Brain pericyte (primary cell): Measurements from ENCODE around the gene VPREB3.

Experiments used
- DNase-seq: peaks from one replicate; pipeline ENCODE4 v3.0.0-alpha.2; 2012; ENCODE audit warnings: low read depth, low spot score

The VPREB3 gene, protein sequence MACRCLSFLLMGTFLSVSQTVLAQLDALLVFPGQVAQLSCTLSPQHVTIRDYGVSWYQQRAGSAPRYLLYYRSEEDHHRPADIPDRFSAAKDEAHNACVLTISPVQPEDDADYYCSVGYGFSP

DNA sequence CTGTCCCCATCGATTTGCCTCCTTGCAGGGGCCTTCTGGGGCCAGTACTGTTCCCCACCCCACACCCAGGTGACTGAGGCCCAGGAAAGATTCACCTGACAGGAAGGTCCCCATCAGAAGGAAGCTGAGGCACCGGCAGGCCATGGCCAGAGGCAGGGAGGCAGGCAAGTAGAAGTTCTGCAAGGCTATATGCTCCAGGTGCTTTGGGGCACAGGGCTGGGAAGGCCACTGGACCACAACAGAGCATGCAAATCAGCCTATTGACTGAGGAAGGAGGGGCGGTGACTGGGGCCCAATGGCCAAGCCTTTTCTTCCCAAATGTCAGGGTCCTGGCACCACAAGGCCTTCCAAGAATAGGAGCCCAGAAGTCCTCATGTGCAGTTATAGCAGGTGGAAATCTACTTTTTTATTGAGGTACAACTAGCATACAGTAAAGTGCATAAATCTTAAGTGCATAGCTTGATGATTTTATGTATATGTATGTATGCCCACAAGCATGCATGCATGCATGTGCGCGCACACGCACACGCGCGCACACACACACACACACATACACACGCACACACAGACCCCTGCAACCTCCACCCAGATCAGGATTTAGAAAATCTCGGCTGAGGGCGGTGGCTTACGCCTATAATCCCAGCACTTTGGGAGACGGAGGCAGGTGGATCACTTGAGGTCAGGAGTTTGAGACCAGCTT, at the start of gene VPREB3:
Gene VPREB3, minus strand, starts transcription at position 206 of the 700 bp plus-strand sequence. Its CDS starts 62 bp downstream, at position 144.
- DNase-seq = no peak

DNA sequence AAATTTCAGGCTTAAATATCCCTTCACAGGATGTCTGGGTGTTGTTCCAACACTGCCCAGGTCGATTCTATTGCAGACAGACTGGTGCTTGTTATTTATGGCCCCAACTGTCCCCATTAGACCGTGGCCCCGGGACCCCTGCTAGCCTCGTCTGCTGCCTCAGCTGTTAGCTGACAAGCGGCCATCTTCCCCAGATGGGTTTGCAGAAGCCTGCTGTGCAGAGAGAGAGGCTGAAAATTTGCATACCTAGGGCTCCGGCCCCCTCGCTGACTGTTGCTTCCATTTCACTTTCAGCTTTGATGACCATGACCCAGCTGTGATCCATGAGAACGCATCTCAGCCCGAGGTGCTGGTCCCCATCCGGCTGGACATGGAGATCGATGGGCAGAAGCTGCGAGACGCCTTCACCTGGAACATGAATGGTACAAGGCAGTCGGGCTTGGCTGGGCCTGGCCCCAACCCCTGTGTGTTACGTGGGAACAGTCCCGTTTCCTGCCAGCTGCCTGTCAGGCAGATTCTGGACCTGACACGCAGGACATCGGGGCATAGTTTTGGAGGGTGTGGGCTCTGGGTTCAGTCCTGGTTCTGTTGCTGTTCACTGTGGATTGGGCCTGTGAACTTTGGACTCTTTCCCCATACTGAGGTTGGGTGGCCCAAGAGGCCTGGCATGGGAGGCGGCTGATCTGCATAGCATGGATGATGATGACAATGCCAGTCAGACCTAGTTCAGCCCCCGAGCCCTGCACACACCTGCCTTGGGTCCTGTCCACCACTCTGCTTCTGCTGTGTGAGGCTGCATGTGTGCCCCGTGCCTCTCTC, 49.0 kb upstream of the VPREB3 start:
- no peak for DNase-seq

DNA sequence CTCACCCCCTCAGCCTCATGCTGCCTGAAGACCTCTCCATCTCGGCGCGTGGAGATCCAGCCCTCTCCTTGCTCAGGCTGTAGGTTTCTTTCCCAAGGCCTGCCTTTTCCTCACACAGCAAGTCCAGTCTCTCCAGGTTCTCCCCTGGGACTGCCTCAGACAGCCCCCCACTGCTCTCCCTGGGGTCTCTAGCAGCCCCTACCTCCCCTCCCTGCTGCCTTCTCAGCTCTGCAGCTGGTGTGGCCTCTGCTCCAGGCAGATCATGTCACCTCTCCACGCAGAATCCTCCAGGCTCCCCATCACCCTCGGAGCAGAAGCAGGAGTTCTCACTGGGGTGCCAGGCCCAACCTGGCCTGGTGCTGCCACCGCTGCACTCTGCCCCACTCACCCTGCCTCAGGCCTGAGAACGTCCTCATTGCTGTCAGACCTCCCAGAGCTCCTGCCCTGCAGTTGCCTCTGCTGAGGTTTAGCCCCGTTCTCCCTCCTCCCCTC, 47.7 kb upstream of the VPREB3 start:
- DNase-seq = no peak

DNA sequence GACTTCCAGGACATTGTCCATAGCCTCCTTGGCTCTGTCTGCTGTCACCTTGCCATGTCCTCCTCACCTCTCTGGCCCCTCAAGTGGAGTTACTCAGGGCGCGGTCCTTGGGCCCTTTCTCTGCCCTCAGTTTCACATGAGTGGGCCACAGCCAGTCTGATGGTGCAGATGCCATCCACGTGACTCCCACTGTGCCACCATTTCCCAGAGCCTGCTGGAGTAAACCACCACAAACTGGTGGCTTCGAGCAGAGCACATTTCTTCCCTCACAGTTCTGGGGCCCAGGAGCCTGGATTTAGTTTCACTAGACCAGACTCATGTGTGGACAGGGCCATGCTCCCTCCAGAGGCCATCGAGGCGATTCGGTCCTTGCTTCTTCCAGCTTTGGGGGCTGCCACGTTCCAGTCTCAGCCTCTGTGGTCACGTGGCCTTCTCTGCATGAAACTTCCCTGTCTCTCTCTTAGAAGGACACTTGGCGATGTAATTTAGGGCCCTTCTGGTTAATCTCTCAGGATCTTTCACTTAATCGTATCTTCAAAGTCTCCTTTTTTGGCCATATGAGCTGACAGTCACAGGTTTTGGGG, 47.1 kb upstream of the VPREB3 start:
- DNase-seq = no peak

DNA sequence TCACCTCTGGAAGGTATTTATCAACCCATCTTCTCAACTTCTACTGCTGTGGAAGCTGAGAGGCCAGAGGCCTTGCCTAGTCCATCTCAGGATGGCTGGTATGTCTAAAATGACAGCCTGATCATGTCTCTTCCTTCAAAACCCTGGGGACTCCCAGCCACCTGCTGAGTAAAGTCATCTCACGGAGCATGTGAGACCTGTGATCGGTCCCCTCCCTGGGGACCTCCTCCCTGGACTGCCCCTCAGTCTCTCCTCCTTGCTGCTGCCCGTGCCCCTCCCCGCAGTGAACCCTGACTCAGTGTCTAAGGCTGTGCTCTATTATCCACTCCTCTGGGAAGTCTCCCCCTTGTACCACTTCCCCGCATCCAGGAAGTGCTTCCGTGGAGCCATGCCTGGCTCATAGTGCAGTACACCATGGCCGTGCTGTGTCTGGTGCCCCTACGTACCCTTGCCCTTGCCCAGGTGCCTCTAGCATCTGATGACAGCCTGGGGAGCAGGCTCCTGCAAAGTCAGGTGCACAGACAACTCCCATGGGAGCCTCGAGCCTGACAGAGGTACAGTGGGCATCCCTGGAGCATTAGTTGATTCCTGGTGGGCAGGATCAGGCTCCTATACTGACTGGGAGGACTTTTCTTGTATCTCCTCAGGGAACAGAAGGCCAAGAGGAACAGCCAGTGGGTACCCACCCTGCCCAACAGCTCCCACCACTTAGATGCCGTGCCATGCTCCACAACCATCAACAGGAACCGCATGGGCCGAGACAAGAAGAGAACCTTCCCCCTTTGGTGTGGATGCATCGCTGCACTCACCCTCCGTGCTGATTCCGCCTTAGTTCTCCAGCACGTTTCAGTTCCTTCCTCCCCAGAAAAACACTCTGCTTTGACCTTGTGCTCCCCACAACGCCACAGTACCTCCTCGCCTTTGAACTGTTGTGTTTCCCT, 46.3 kb upstream of the VPREB3 start:
- DNase-seq = no peak

DNA sequence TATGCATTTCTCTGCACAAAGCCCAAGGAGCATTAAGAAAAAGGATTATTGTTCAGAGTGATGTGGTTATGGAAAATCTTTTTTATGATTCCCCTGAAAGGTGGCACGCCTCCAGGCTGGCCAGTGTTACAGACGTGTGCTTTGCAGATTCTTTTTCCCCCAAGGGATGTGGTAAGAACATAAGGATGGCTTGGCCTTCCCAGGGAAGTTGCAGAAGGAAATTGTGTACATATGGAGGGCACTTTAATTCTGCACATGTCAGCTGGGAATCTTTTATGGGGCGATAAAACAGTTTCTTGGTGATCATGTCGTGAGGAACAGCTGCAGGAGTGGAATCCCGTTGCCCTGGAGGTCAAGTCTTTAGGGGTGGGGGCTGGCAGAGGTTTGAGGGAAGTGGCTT, 42.2 kb upstream of the VPREB3 start:
- DNase-seq = no peak

DNA sequence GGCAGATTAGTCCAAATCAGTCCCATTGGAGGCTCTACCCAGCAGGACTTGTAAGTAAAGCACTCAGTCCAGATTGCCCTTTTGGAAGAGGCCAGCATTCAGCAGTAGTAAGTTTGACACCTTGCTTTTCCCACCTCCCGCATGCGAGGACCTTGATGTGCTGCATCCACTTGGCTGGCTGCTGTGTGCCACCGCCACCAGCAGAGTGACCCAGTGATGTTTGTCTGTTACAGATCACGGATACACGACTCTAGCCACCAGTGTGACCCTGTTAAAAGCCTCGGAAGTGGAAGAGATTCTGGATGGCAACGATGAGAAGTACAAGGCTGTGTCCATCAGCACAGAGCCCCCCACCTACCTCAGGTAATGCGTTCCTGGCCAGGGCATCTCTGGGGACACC, 39.1 kb upstream of the VPREB3 start:
- DNase-seq = no peak

DNA sequence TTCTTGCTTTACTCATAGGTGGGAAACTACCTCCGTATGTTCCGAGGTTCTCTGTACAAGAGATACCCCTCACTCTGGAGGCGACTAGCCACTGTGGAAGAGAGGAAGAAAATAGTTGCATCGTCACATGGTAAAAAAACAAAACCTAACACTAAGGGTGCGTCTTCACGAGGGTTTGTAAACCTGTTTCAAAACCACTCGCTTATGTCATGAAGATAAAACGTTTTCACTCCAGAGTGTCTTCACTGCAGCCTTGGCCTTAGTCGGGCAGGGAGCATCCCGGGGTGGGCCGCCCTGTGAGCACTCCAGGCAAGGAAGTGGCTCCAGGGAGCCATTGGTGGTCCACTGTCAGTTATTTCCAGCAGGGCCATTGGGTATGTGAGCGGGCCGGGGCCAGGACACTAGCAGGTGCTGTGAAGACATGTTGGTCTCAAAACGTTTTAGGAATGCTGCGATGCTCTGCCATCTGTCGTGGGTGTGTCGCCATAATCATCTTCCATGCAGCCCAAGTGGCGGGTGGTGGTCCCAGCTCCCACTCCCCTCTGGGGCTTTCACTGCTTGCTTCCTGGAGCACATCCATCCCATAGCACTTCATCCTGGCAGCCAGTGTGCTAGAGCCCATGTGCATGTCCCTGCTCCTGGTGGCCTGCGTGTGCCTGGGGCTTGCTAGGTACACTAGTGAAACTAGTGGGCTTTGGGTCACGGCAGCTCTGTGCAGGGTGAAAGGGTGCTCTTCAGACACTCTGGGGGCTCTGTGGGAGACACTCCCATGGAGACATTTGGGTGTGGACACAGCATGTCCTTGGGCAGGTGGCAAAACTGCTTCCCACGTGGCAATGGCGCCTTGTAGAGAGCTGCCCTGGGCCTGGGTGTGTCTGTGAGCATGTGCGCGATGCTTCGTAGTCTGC, 37.8 kb upstream of the VPREB3 start:
- no peak for DNase-seq

DNA sequence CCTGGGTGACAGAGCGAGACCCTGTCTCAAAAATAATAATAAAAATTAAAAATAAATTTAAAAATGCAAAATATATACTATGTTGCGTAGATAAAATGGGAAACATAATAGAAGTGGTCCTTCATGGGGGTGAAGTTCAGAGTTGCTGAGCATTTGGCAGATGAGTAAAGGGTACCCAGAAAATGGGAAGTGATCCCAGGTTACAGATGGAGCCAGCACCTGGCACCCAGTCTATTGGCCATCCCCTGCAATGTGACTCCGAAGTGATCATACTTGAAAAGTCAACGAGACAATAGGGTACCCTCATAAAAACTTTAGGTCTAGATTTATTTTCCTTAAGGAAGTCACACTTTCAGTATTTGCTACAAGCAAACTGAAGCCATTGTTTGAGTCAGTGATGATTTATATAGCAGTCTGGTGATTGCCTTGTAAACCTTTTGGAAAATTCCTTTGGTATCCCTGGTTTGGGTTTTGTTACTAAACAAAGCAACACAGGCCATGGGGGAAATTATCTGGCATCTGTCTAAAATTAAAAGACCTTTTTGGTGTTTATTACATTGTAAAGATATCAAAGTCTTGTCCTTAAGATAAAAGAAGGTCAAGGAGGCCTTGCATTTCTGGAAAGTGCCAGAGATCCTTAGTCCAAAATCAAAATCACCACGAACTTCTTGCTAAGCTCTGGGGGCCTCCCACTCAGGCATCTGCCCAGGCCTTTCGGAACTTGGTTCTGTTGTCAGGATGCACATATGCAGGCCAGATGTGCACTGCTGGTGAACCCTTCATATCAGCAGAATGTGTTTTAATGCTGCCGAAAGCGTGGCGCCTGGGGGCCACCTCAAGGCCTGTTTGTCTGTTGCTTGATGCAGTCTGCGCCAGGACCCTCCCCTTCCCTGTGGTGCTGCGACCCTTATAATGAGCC, 36.9 kb upstream of the VPREB3 start:
- DNase-seq = no peak

DNA sequence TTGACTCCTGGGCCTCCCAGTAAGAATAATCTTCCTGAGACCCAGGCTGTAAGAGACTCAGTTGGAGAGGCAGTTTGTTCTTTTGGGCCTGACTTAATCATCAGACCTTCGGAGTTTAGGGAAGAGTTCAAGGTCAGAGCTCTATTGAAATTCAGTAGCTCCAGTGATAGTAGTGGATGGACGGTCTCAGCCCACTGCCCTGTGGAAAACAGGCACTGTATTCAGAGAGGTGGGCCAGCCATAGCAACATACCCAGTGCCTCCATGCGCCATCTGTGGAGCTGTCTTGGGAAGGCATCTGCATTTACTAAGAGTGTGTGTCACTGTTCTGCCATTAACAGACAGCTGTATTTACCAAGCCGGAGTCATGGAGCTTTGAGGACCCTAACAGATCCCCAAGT, 35.4 kb upstream of the VPREB3 start:
- DNase-seq = no peak

DNA sequence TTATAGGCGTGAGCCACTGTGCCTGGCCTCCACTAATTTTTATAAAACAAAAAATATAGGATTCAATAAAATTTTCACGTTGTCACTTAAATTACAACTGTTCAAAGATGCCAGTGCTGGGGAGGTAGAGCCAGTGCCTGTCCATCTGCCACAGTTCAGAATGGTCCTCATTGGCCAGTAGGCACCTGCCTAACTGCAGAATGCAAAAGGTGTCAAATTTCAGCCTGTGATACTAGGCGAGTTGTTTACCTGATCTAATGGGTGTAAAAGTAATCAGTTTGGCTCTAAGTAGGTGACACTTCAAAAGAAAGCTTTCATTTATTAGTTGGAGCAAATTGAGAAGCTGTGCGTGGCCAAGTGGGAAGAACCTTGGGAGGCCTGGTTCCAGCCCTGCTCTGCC, 34.9 kb upstream of the VPREB3 start:
- DNase-seq = no peak

DNA sequence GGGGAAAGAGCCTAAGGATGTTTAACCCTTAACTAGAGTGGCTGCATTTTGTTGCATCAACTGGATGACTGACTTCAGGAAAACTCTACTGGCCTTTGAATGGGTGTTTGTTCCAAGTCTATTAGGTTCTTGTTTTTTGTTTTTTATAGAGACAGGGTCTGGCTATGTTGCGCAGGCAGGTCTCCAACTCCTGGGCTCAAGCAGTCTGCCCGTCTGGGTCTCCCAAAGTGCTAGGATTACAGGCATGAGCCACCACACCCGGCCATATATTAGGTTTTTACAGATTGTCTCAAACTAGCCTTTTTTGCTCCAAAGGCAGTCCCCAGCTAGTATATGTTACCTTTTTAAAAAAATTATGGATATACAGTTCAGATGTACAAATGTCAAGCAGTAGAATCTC, 33.7 kb upstream of the VPREB3 start:
- DNase-seq = no peak

DNA sequence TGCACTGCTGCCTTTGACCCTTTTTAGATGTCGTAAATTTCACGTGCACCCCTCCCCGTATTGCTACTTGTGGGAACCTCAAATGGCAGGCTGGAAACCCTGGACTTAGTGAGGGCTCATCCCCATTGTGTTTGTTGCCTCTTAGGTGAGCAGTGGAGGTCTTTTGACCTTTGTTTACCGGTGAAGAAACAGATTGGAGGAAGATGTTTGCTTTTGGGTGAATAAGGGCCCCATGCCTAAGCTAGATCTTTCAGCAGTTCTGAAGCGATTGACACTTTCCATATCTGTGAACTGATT, 33.3 kb upstream of the VPREB3 start:
- no peak for DNase-seq

DNA sequence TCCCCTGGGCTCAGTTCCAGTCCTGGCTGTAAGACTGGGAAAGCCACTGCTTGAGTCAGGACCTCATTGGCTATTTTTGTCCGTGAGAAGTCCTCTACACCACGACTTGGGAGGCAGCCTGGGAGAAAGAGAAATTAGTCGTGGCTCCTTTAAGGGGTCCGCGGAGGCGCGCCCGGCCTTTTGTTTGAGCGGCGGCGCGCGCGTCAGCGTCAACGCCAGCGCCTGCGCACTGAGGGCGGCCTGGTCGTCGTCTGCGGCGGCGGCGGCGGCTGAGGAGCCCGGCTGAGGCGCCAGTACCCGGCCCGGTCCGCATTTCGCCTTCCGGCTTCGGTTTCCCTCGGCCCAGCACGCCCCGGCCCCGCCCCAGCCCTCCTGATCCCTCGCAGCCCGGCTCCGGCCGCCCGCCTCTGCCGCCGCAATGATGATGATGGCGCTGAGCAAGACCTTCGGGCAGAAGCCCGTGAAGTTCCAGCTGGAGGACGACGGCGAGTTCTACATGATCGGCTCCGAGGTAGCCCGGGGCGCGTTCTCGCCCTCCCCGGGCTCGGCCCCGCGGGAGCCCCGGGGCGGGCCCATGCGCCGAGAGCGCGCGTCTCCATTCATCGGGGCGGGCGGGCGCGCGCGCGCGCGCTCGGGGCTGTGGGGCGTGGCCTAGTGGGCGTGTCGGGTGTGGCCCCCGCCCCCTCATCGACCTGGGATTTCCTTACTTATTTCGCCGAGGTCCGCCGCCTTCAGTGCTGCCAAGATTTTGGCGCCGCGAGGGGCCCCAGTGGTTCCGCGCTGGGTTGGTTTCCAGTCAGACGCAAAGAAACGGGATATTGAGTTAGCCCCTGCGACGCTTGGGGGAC, 32.8 kb upstream of the VPREB3 start, which contains the start of gene SMARCB1:
Gene SMARCB1, plus strand, starts transcription at position 215 of the 848 bp plus-strand sequence. Its CDS starts 204 bp downstream, at position 419.
- DNase-seq = no peak

DNA sequence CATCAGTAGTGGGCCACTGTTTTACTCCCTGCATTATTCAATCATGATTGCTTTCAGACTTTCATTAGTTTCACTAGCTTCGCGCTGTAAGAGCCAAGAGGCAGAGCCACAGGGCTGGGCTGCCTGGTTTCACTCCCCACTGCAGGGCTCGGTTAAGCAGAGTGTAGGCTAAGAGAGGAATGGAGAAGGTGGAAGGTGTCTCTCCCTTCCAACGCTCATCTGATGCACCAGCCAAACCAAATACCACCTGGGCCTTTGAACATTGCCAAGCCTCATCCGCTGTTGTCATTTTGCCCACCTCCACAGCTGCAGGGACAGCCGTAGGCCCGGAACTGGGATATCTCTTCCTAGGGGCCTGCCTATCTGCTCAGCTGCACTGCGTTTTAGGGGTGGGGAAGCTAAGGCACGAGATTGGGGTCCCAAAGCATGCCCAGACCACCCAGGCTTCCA, 32.1 kb upstream of the VPREB3 start:
- no peak for DNase-seq

DNA sequence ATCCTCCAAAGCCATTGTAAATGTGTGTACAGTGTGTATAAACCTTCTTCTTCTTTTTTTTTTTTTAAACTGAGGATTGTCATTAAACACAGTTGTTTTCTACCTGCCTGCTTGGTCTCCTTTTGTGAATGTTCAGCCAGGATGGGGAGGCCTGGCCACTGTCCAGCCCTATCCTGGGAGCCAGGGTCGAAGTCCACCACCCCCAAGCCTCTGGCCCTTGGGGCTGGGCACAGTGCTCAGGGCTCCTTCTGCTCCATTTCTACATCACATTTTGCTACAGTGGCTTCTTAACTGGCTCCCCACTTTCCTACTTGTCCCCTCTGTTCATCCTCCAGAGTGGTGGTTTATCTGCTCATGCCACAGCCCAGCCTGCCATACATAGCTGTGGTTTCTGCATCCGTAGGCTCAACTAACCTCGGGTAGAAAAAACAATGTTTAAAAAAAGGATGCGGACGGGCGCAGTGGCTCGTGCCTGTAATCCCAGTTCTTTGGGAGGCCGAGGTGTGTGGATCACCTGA, 30.0 kb upstream of the VPREB3 start:
- DNase-seq = no peak

DNA sequence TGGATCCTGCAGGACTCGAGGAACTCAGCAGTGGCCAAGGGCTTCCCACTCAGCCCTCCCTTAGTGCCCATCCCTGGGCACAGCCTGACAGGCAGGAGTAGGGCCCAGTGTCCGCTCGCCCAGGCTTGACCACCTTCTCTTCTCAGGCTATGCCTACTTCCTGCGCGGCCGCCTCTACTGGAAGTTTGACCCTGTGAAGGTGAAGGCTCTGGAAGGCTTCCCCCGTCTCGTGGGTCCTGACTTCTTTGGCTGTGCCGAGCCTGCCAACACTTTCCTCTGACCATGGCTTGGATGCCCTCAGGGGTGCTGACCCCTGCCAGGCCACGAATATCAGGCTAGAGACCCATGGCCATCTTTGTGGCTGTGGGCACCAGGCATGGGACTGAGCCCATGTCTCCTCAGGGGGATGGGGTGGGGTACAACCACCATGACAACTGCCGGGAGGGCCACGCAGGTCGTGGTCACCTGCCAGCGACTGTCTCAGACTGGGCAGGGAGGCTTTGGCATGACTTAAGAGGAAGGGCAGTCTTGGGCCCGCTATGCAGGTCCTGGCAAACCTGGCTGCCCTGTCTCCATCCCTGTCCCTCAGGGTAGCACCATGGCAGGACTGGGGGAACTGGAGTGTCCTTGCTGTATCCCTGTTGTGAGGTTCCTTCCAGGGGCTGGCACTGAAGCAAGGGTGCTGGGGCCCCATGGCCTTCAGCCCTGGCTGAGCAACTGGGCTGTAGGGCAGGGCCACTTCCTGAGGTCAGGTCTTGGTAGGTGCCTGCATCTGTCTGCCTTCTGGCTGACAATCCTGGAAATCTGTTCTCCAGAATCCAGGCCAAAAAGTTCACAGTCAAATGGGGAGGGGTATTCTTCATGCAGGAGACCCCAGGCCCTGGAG, 29.3 kb upstream of the VPREB3 start:
- no peak for DNase-seq
